Fibroblast of lung (primary cell): Measurements from ENCODE around the gene FIZ1. TPM values are rescaled to one million over a fixed set of nuclear protein-coding genes. Genes with fewer than 3 reads are reported as not detected.

Source experiments
- DNase-seq, 2 donors: peaks; one replicate each; pipeline versions ENCODE4 v3.0.0 to v3.0.0-alpha.2; 2010; ENCODE audit warnings: low read depth in 2 of 2
- H2AFZ ChIP-seq: 2 replicates; pipeline ENCODE4 v1.5.1; 2012; ENCODE audit warnings: low read length, control low read depth, inconsistent platforms
- H3K27ac ChIP-seq: 2 replicates; pipeline ENCODE4 v1.5.1; 2011; ENCODE audit warnings: low read length, control low read depth; ENCODE audit not compliant: insufficient read depth
- H3K27me3 ChIP-seq: 2 replicates; pipeline ENCODE4 v1.5.1; 2011; ENCODE audit warnings: mild to moderate bottlenecking, low read length; ENCODE audit not compliant: control insufficient read depth, insufficient read depth
- H3K36me3 ChIP-seq: 2 replicates; pipeline ENCODE4 v1.5.1; 2011; ENCODE audit warnings: low read length; ENCODE audit not compliant: control insufficient read depth, insufficient read depth
- H3K4me1 ChIP-seq: 2 replicates; pipeline ENCODE4 v1.5.1; 2011; ENCODE audit warnings: low read length; ENCODE audit not compliant: control insufficient read depth, insufficient read depth; ENCODE audit errors: extremely low read depth
- H3K4me2 ChIP-seq: 2 replicates; pipeline ENCODE4 v1.5.1; 2011; ENCODE audit warnings: low read length, control low read depth; ENCODE audit not compliant: insufficient read depth; ENCODE audit errors: extremely low read depth
- H3K4me3 ChIP-seq, 4 experiments: fragments of 200-600 bp in 1 of 4; sonication (generic) in 1 of 4; replicated peaks in 1 of 4; 2 replicates each; pipeline ENCODE4 v1.5.1; 2011 to 2016; ENCODE audit warnings: low read length in 4 of 4, low read depth in 3 of 4, mild to moderate bottlenecking in 3 of 4, control low read depth in 2 of 4, inconsistent platforms in 1 of 4, mixed read lengths in 1 of 4; ENCODE audit not compliant: insufficient read depth in 1 of 4; ENCODE audit errors: control extremely low read depth in 1 of 4
- H3K79me2 ChIP-seq: 2 replicates; pipeline ENCODE4 v1.5.1; 2012; ENCODE audit warnings: mild to moderate bottlenecking, low read length, inconsistent platforms; ENCODE audit not compliant: control insufficient read depth, insufficient read depth
- H3K9ac ChIP-seq: 2 replicates; pipeline ENCODE4 v1.5.1; 2011; ENCODE audit warnings: mild to moderate bottlenecking, low read length, control low read depth; ENCODE audit not compliant: insufficient read depth
- H3K9me3 ChIP-seq: 2 replicates; pipeline ENCODE4 v1.5.1; 2012; ENCODE audit warnings: low read depth, low read length; ENCODE audit not compliant: control insufficient read depth, insufficient read depth
- H4K20me1 ChIP-seq: 2 replicates; pipeline ENCODE4 v1.5.1; 2011; ENCODE audit warnings: low read length; ENCODE audit not compliant: control insufficient read depth, insufficient read depth; ENCODE audit errors: extremely low read depth
- EZH2 ChIP-seq: IDR thresholded peaks from 2 replicates; pipeline ENCODE4 v1.5.1; 2012; ENCODE audit warnings: low read length, control low read depth, mild to moderate bottlenecking; ENCODE audit errors: missing control alignments
- polyA plus RNA-seq, 2 donors: library from polyadenylated mRNA; depleted of rRNA in 1 of 2; stranded (reverse) in 1 of 2; unstranded in 1 of 2; fragments of >200 nt; gene quantifications; 2 replicates each; pipeline ENCODE4 v1.2.1, GENCODE V29; 2011 to 2012; ENCODE audit warnings: missing spikeins in 1 of 2
- total RNA-seq: library from RNA; depleted of rRNA; stranded (reverse); fragments of >200 nt; gene quantifications from 2 replicates; pipeline ENCODE4 v1.2.1, GENCODE V29; 2014
- TF ChIP-seq, protein P1 (sequence below), 2 donors: IDR thresholded peaks in 1 of 2; conservative IDR thresholded peaks in 1 of 2; 1 replicate in 1 of 2; 2 replicates in 1 of 2; pipeline ENCODE4 v1.5.1; 2011 to 2012; ENCODE audit warnings: low read length in 2 of 2, control low read depth in 1 of 2, inconsistent platforms in 1 of 2, low read depth in 1 of 2, mild to moderate bottlenecking in 1 of 2

FIZ1 gene
- total and polyA plus RNA-seq, 2 donors (not counting 1 experiment from before 2014, with no cell fraction given), result 1.8 to 2.3 TPM

GRCh38 chr19:55542292-55542855 is 56.9 kb downstream of the FIZ1 start:
- Histone ChIP-seq H3K27me3 (no peaks in the 10 kb centered on the region), H3K9me3 (no peaks in the 10 kb centered on the region), H3K9ac (no peak overlapping the region), H4K20me1 (no peaks in the 10 kb centered on the region), H3K4me1 (peaks cover 18% of the 10 kb centered on the region), H3K4me2 (no peak overlapping the region), H3K4me3 (no peak overlapping the region), H3K79me2 (no peaks in the 10 kb centered on the region), H3K36me3 (no peaks in the 10 kb centered on the region), H2AFZ (no peak overlapping the region), H3K27ac (no peak overlapping the region)
- no peak for TF ChIP-seq EZH2
- TF ChIP-seq, protein P1, sequence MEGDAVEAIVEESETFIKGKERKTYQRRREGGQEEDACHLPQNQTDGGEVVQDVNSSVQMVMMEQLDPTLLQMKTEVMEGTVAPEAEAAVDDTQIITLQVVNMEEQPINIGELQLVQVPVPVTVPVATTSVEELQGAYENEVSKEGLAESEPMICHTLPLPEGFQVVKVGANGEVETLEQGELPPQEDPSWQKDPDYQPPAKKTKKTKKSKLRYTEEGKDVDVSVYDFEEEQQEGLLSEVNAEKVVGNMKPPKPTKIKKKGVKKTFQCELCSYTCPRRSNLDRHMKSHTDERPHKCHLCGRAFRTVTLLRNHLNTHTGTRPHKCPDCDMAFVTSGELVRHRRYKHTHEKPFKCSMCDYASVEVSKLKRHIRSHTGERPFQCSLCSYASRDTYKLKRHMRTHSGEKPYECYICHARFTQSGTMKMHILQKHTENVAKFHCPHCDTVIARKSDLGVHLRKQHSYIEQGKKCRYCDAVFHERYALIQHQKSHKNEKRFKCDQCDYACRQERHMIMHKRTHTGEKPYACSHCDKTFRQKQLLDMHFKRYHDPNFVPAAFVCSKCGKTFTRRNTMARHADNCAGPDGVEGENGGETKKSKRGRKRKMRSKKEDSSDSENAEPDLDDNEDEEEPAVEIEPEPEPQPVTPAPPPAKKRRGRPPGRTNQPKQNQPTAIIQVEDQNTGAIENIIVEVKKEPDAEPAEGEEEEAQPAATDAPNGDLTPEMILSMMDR (conservative IDR thresholded peaks at IDR 0.05 in 1 of 2, IDR thresholded peaks at IDR 0.05 in 1 of 2; ENCODE audit: low read depth in 1 of 2, low read length in 2 of 2), result no peak
- no peak for DNase-seq

Other genes starting within 250 kb of the FIZ1 start
- under 0.01 and 0.17 TPM in 2 replicates for gene COX6B2, start 244.8 kb downstream of the FIZ1 start, total RNA-seq
- gene COX6B2, start 244.8 kb downstream of the FIZ1 start, polyA plus RNA-seq, result 0.03 and 0.14 TPM in 2 replicates
- not detected in 2 replicates for gene GARIN5B, start 236.3 kb downstream of the FIZ1 start, total RNA-seq
- gene GARIN5B, start 236.3 kb downstream of the FIZ1 start, polyA plus RNA-seq, result not detected in 2 replicates
- gene IL11, start 229.1 kb downstream of the FIZ1 start, total RNA-seq, result 0.66 and 1.0 TPM in 2 replicates
- gene IL11, start 229.1 kb downstream of the FIZ1 start, polyA plus RNA-seq, result 1.2 and 1.3 TPM in 2 replicates
- not detected in 2 replicates for gene TMEM190, start 222.7 kb downstream of the FIZ1 start, total RNA-seq
- 0.14 TPM in 1 of 2 replicates, not detected in the other for gene TMEM190, start 222.7 kb downstream of the FIZ1 start, polyA plus RNA-seq
- gene TMEM238, start 215.2 kb downstream of the FIZ1 start, total RNA-seq, result 0.26 and 0.33 TPM in 2 replicates
- not detected in 2 replicates for gene TMEM238, start 215.2 kb downstream of the FIZ1 start, polyA plus RNA-seq
- gene RPL28, start 213.6 kb downstream of the FIZ1 start, total RNA-seq, result 146 and 168 TPM in 2 replicates
- 548 and 665 TPM in 2 replicates for gene RPL28, start 213.6 kb downstream of the FIZ1 start, polyA plus RNA-seq
- gene UBE2S, start 191.7 kb downstream of the FIZ1 start, total RNA-seq, result 37.5 and 41.0 TPM in 2 replicates
- gene UBE2S, start 191.7 kb downstream of the FIZ1 start, polyA plus RNA-seq, result 25.4 and 74.6 TPM in 2 replicates
- gene SHISA7, start 156.2 kb downstream of the FIZ1 start, total RNA-seq, result not detected in 2 replicates
- gene SHISA7, start 156.2 kb downstream of the FIZ1 start, polyA plus RNA-seq, result not detected in 2 replicates
- 34.2 and 35.5 TPM in 2 replicates for gene ISOC2, start 137.9 kb downstream of the FIZ1 start, total RNA-seq
- 24.8 and 27.7 TPM in 2 replicates for gene ISOC2, start 137.9 kb downstream of the FIZ1 start, polyA plus RNA-seq
- gene C19orf85, start 134.8 kb downstream of the FIZ1 start, total RNA-seq, result not detected in 2 replicates
- gene C19orf85, start 134.8 kb downstream of the FIZ1 start, polyA plus RNA-seq, result not detected in 2 replicates
- 0.77 and 1.3 TPM in 2 replicates for gene ZNF628, start 122.9 kb downstream of the FIZ1 start, total RNA-seq
- gene ZNF628, start 122.9 kb downstream of the FIZ1 start, polyA plus RNA-seq, result 0.49 and 0.86 TPM in 2 replicates
- gene NAT14, start 114.3 kb downstream of the FIZ1 start, total RNA-seq, result 12.1 and 18.2 TPM in 2 replicates
- gene NAT14, start 114.3 kb downstream of the FIZ1 start, polyA plus RNA-seq, result 18.3 and 19.3 TPM in 2 replicates
- 19.3 and 19.7 TPM in 2 replicates for gene SSC5D, start 111.1 kb downstream of the FIZ1 start, total RNA-seq
- gene SSC5D, start 111.1 kb downstream of the FIZ1 start, polyA plus RNA-seq, result 2.1 and 3.0 TPM in 2 replicates
- gene SBK2, start 62.4 kb downstream of the FIZ1 start, total RNA-seq, result not detected in 2 replicates
- not detected in 2 replicates for gene SBK2, start 62.4 kb downstream of the FIZ1 start, polyA plus RNA-seq
- 0.26 and 0.66 TPM in 2 replicates for gene SBK3, start 54.0 kb downstream of the FIZ1 start, total RNA-seq
- gene SBK3, start 54.0 kb downstream of the FIZ1 start, polyA plus RNA-seq, result not detected in 2 replicates
- gene ZNF579, start 18.7 kb downstream of the FIZ1 start, total RNA-seq, result 3.3 and 5.4 TPM in 2 replicates
- gene ZNF579, start 18.7 kb downstream of the FIZ1 start, polyA plus RNA-seq, result 4.2 and 5.0 TPM in 2 replicates
- 13.4 and 16.8 TPM in 2 replicates for gene ZNF524, start 771 bp upstream of the FIZ1 start, total RNA-seq
- gene ZNF524, start 771 bp upstream of the FIZ1 start, polyA plus RNA-seq, result 2.4 and 2.6 TPM in 2 replicates
- 0.51 and 1.2 TPM in 2 replicates for gene ZNF865, start 6.1 kb upstream of the FIZ1 start, total RNA-seq
- gene ZNF865, start 6.1 kb upstream of the FIZ1 start, polyA plus RNA-seq, result 1.2 TPM in 2 replicates
- 4.6 and 5.6 TPM in 2 replicates for gene ZNF784, start 25.0 kb upstream of the FIZ1 start, total RNA-seq
- 1.6 and 2.0 TPM in 2 replicates for gene ZNF784, start 25.0 kb upstream of the FIZ1 start, polyA plus RNA-seq
- 3.3 and 4.1 TPM in 2 replicates for gene ZNF580, start 41.5 kb upstream of the FIZ1 start, total RNA-seq
- 7.2 and 10.9 TPM in 2 replicates for gene ZNF580, start 41.5 kb upstream of the FIZ1 start, polyA plus RNA-seq
- gene ZNF581, start 44.1 kb upstream of the FIZ1 start, total RNA-seq, result 33.4 and 40.1 TPM in 2 replicates
- 9.0 and 9.2 TPM in 2 replicates for gene ZNF581, start 44.1 kb upstream of the FIZ1 start, polyA plus RNA-seq
- gene CCDC106, start 48.7 kb upstream of the FIZ1 start, total RNA-seq, result 8.0 and 10.2 TPM in 2 replicates
- gene CCDC106, start 48.7 kb upstream of the FIZ1 start, polyA plus RNA-seq, result 4.5 and 5.9 TPM in 2 replicates
- gene U2AF2, start 55.5 kb upstream of the FIZ1 start, total RNA-seq, result 66.8 and 84.1 TPM in 2 replicates
- 53.5 and 93.3 TPM in 2 replicates for gene U2AF2, start 55.5 kb upstream of the FIZ1 start, polyA plus RNA-seq
- 16.2 and 47.1 TPM in 2 replicates for gene EPN1, start 75.7 kb upstream of the FIZ1 start, total RNA-seq
- 48.6 and 81.8 TPM in 2 replicates for gene EPN1, start 75.7 kb upstream of the FIZ1 start, polyA plus RNA-seq
- not detected in 2 replicates for gene NLRP9, start 138.9 kb upstream of the FIZ1 start, total RNA-seq
- gene NLRP9, start 138.9 kb upstream of the FIZ1 start, polyA plus RNA-seq, result not detected in 2 replicates
- gene RFPL4A, start 159.6 kb upstream of the FIZ1 start, total RNA-seq, result not detected in 2 replicates
- not detected in 2 replicates for gene RFPL4A, start 159.6 kb upstream of the FIZ1 start, polyA plus RNA-seq
- not detected in 2 replicates for gene RFPL4AL1, start 169.6 kb upstream of the FIZ1 start, total RNA-seq
- gene RFPL4AL1, start 169.6 kb upstream of the FIZ1 start, polyA plus RNA-seq, result not detected in 2 replicates
- gene NLRP11, start 232.5 kb upstream of the FIZ1 start, total RNA-seq, result under 0.01 TPM in 2 replicates
- not detected in 2 replicates for gene NLRP11, start 232.5 kb upstream of the FIZ1 start, polyA plus RNA-seq
- not detected in 2 replicates for gene NLRP4, start 237.0 kb upstream of the FIZ1 start, total RNA-seq
- not detected in 2 replicates for gene NLRP4, start 237.0 kb upstream of the FIZ1 start, polyA plus RNA-seq